Esophagus (tissue), 2 donors: ENCODE results near the gene BRCA1. TPM values are rescaled to one million over a fixed set of nuclear protein-coding genes. Genes with fewer than 3 reads are reported as not detected.

Experiments
- H3K27ac ChIP-seq, 2 donors: one replicate each; pipeline ENCODE4 v1.5.1; 2013; ENCODE audit warnings: low read depth in 2 of 2, mild to moderate bottlenecking in 2 of 2, inconsistent platforms in 1 of 2, low read length in 1 of 2, moderate library complexity in 1 of 2
- H3K27me3 ChIP-seq, 2 donors: one replicate each; pipeline ENCODE4 v1.6.1; 2013; ENCODE audit warnings: low read length in 2 of 2, control low read depth in 1 of 2, mild to moderate bottlenecking in 1 of 2; ENCODE audit not compliant: insufficient read depth in 2 of 2, control insufficient read depth in 1 of 2
- H3K36me3 ChIP-seq, 2 donors: one replicate each; pipeline ENCODE4 v1.6.1; 2013; ENCODE audit warnings: low read length in 1 of 2; ENCODE audit not compliant: control insufficient read depth in 2 of 2, insufficient read depth in 2 of 2
- H3K4me1 ChIP-seq, 2 donors: one replicate each; pipeline ENCODE4 v1.6.1; 2013; ENCODE audit warnings: low read length in 1 of 2; ENCODE audit not compliant: control insufficient read depth in 2 of 2, insufficient read depth in 2 of 2
- H3K4me3 ChIP-seq, 2 donors: one replicate each; pipeline ENCODE4 v1.5.1; 2013; ENCODE audit warnings: low read length in 2 of 2, mild to moderate bottlenecking in 2 of 2, low read depth in 1 of 2, moderate library complexity in 1 of 2
- H3K9me3 ChIP-seq, 2 donors: one replicate each; pipeline ENCODE4 v1.6.1; 2013; ENCODE audit warnings: mild to moderate bottlenecking in 2 of 2, low read depth in 1 of 2, low read length in 1 of 2, moderate library complexity in 1 of 2; ENCODE audit not compliant: control insufficient read depth in 2 of 2, insufficient read depth in 1 of 2
- WGBS, 2 donors: extraction: QIAGEN DNeasy Blood & Tissue Kit; methylation state at CpG; one replicate each; pipeline ENCODE4 v1.1.7; 2013; 5-methylcytosine and 5-hydroxymethylcytosine counted together
- polyA plus RNA-seq, 2 donors: library from polyadenylated mRNA; stranded (reverse); fragments of 200-250 nt; gene quantifications; one replicate each; pipeline ENCODE4 v1.2.3, GENCODE V29; 2013
- donor health status: healthy with polysubstance abuse.
- donor health status: Bipolar disorder and iron deficiency.

BRCA1 gene
- polyA plus RNA-seq, 2 donors = 3.7 to 3.8 TPM

GRCh38 chr17:43043307-43043706 lies 81.9 kb downstream of the BRCA1 start:
- H3K9me3 ChIP-seq = no peaks in the 10 kb centered on the region
- H3K27ac ChIP-seq = no peak overlapping the region
- H3K4me1 ChIP-seq = no peaks in the 10 kb centered on the region
- H3K27me3 ChIP-seq = no peaks in the 10 kb centered on the region
- no peaks in the 10 kb centered on the region for H3K36me3 ChIP-seq
- H3K4me3 ChIP-seq = no peak overlapping the region

DNA sequence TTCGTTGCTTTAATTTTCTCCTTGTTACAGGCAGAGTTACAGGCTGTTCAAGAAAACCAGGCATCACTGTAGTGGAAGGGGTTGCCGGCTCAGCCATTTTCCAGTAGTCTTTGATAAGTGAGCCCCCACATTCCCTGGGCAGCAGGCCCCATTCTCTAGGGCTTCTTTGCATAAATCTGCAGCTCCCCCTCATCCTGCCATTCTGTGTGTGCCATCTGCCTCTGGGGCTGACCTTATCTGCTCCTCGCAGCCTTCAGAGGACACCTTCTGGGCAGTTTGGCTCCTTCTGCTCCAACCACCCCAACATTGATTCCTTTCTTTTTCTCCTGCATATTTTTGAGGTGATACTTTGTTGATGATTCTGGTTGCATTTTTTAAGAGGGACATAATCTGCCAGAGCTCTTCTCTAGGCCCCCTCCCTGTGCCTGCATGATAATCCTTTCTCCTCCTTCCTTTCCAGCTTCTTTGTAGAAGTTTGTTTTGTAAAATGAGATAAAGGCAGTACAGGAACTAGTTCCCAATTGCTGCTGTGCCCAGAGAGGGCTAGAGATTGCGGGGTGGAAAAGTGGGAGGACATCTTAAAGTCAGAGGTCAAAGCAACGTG lies 83.0 kb downstream of the BRCA1 start:
- Histone ChIP-seq H3K27me3 (no peaks in the 10 kb centered on the region), H3K9me3 (no peaks in the 10 kb centered on the region)
- 79 to 83% methylated on average over 5 of the region's 5 CpGs for WGBS, 2 donors

GRCh38 chr17:43040655-43041054 lies 84.5 kb downstream of the BRCA1 start:
- 84 to 95% methylated on average over 2 of the region's 2 CpGs for WGBS, 2 donors
- H3K27ac ChIP-seq = no peak overlapping the region
- H3K36me3 ChIP-seq = no peaks in the 10 kb centered on the region
- H3K4me1 ChIP-seq = no peaks in the 10 kb centered on the region
- no peaks in the 10 kb centered on the region for H3K9me3 ChIP-seq
- H3K27me3 ChIP-seq = no peaks in the 10 kb centered on the region
- H3K4me3 ChIP-seq = no peak overlapping the region

More for the DNA sequence above, 83.0 kb downstream of the BRCA1 start:
- Histone ChIP-seq H3K27ac (no peak overlapping the region), H3K36me3 (no peaks in the 10 kb centered on the region), H3K4me1 (no peaks in the 10 kb centered on the region), H3K4me3 (no peak overlapping the region)

GRCh38 chr17:43039646-43040045 lies 85.5 kb downstream of the BRCA1 start:
- H3K36me3 ChIP-seq = no peaks in the 10 kb centered on the region
- H3K4me1 ChIP-seq = no peaks in the 10 kb centered on the region
- H3K4me3 ChIP-seq = no peak overlapping the region
- H3K9me3 ChIP-seq = no peaks in the 10 kb centered on the region
- no peaks in the 10 kb centered on the region for H3K27me3 ChIP-seq
- no peak overlapping the region for H3K27ac ChIP-seq
- WGBS, 2 donors = 89 to 93% methylated on average over 2 of the region's 2 CpGs

GRCh38 chr17:43034894-43035293 lies 90.3 kb downstream of the BRCA1 start:
- no peak overlapping the region for H3K4me3 ChIP-seq
- H3K36me3 ChIP-seq = no peaks in the 10 kb centered on the region
- no peaks in the 10 kb centered on the region for H3K4me1 ChIP-seq
- no peaks in the 10 kb centered on the region for H3K9me3 ChIP-seq
- no peak overlapping the region for H3K27ac ChIP-seq
- H3K27me3 ChIP-seq = no peaks in the 10 kb centered on the region
- WGBS, 2 donors = 87 to 89% methylated on average over 3 of the region's 3 CpGs

GRCh38 chr17:43033948-43034881 lies 90.9 kb downstream of the BRCA1 start:
- Histone ChIP-seq H3K9me3 (no peaks in the 10 kb centered on the region), H3K4me3 (no peak overlapping the region), H3K27ac (no peak overlapping the region), H3K4me1 (no peaks in the 10 kb centered on the region), H3K27me3 (no peaks in the 10 kb centered on the region), H3K36me3 (no peaks in the 10 kb centered on the region)
- WGBS, 2 donors = 50 to 54% methylated on average over 12 of the region's 12 CpGs

GRCh38 chr17:43031666-43032065 lies 93.5 kb downstream of the BRCA1 start:
- Histone ChIP-seq H3K27me3 (no peaks in the 10 kb centered on the region), H3K27ac (no peak overlapping the region), H3K4me3 (no peak overlapping the region), H3K4me1 (no peaks in the 10 kb centered on the region), H3K36me3 (no peaks in the 10 kb centered on the region), H3K9me3 (no peaks in the 10 kb centered on the region)
- 81 to 84% methylated on average over 3 of the region's 3 CpGs for WGBS, 2 donors

- Histone ChIP-seq H3K27ac (no peak overlapping the region), H3K36me3 (no peaks in the 10 kb centered on the region), H3K4me1 (no peaks in the 10 kb centered on the region), H3K27me3 (no peaks in the 10 kb centered on the region), H3K4me3 (no peak overlapping the region), H3K9me3 (no peaks in the 10 kb centered on the region)
- 74 to 75% methylated on average over 6 of the region's 6 CpGs for WGBS, 2 donors
Measured at GRCh38 chr17:43030137-43030767, 94.9 kb downstream of the BRCA1 start.

- Histone ChIP-seq H3K4me1 (peaks cover 0 to 2% of the 10 kb centered on the region in 2 donors), H3K9me3 (no peaks in the 10 kb centered on the region), H3K27ac (no peak overlapping the region), H3K36me3 (no peaks in the 10 kb centered on the region), H3K4me3 (no peak overlapping the region), H3K27me3 (no peaks in the 10 kb centered on the region)
- WGBS, 2 donors = 83% methylated on average over 17 of the region's 17 CpGs
Measured at GRCh38 chr17:43028221-43028861, 96.8 kb downstream of the BRCA1 start.
